Hepatocyte (in vitro differentiated cells): ENCODE data around the gene RAPGEF6. TPM values are rescaled to one million over a fixed set of nuclear protein-coding genes. Genes with fewer than 3 reads are reported as not detected.
A peak's percentile ranks its signal among the peaks of the same experiment; 100 is the strongest.
"Not testable (repeated sequence)": the region's sequence is repeated elsewhere in the genome, so short reads cannot be mapped to it uniquely, and the experiment has no call there.

Experiments
- DNase-seq: peaks from one replicate; pipeline ENCODE4 v3.0.0-alpha.2; 2016; ENCODE audit warnings: low spot score
- H2AFZ ChIP-seq: fragments of 200-600 bp; sonication (generic); 2 replicates; pipeline ENCODE4 v1.6.0; 2016; ENCODE audit warnings: antibody characterized with exemption, mild to moderate bottlenecking
- H3K27ac ChIP-seq: fragments of 200-600 bp; sonication (generic); 2 replicates; pipeline ENCODE4 v1.5.1; 2016; ENCODE audit warnings: mild to moderate bottlenecking
- H3K27me3 ChIP-seq: fragments of 200-600 bp; sonication (generic); 2 replicates; pipeline ENCODE4 v1.6.1; 2016
- H3K36me3 ChIP-seq: fragments of 200-600 bp; sonication (generic); replicated peaks from 2 replicates; pipeline ENCODE4 v1.5.1; 2016; ENCODE audit warnings: low read depth; ENCODE audit not compliant: insufficient read depth
- H3K4me1 ChIP-seq: fragments of 200-600 bp; sonication (generic); 2 replicates; pipeline ENCODE4 v1.5.1; 2016; ENCODE audit warnings: mild to moderate bottlenecking, moderate library complexity; ENCODE audit not compliant: insufficient read depth
- H3K4me2 ChIP-seq: fragments of 200-600 bp; sonication (generic); 2 replicates; pipeline ENCODE4 v1.6.0; 2016
- H3K4me3 ChIP-seq: fragments of 200-600 bp; sonication (generic); 2 replicates; pipeline ENCODE4 v1.5.1; 2016; ENCODE audit warnings: mild to moderate bottlenecking
- H3K79me2 ChIP-seq: fragments of 200-600 bp; sonication (generic); 2 replicates; pipeline ENCODE4 v1.6.0; 2017; ENCODE audit warnings: mild to moderate bottlenecking
- H3K9me2 ChIP-seq: fragments of 200-600 bp; sonication (generic); replicated peaks from 2 replicates; pipeline ENCODE4 v1.6.0; 2017; ENCODE audit warnings: mild to moderate bottlenecking; ENCODE audit not compliant: insufficient read depth
- H3K9me3 ChIP-seq: fragments of 200-600 bp; sonication (generic); 2 replicates; pipeline ENCODE4 v1.5.1; 2016; ENCODE audit warnings: low read depth, mild to moderate bottlenecking
- H4K20me1 ChIP-seq: fragments of 200-600 bp; sonication (generic); 2 replicates; pipeline ENCODE4 v1.6.0; 2016; ENCODE audit warnings: mild to moderate bottlenecking; ENCODE audit not compliant: insufficient read depth, poor library complexity, severe bottlenecking
- EZH2 ChIP-seq: fragments of 200-600 bp; sonication (generic); IDR thresholded peaks from 2 replicates; pipeline ENCODE4 v1.6.1; 2016; ENCODE audit warnings: antibody characterized with exemption, mild to moderate bottlenecking, borderline replicate concordance
- EZH2phosphoT487 ChIP-seq: fragments of 200-600 bp; sonication (generic); IDR thresholded peaks from one replicate; pipeline ENCODE4 v1.6.1; 2018; ENCODE audit warnings: antibody characterized with exemption, mild to moderate bottlenecking, low read depth, moderate library complexity; ENCODE audit not compliant: unreplicated experiment, severe bottlenecking
- WGBS: methylation state at CpG from one replicate; pipeline ENCODE4 v1.1.6; 2016; ENCODE audit warnings: low lambda C conversion rate; ENCODE audit errors: missing lambda C conversion rate; 5-methylcytosine and 5-hydroxymethylcytosine counted together
- polyA plus RNA-seq: library from polyadenylated mRNA; unstranded; fragments of >200 nt; fragmentation: Nextera tagmentation; extraction: Ambion mirVana; gene quantifications from 2 replicates; pipeline ENCODE4 v1.2.1, GENCODE V29; 2016
- total RNA-seq: library from RNA; depleted of rRNA; stranded (reverse); fragments of >200 nt; gene quantifications from 2 replicates; pipeline ENCODE4 v1.2.3, GENCODE V29; 2014
- TF ChIP-seq, protein P1 (sequence below): fragments of 200-600 bp; sonication (generic); IDR thresholded peaks from 2 replicates; pipeline ENCODE4 v1.5.1; 2016; ENCODE audit warnings: antibody characterized with exemption, mild to moderate bottlenecking; ENCODE audit not compliant: poor library complexity

The RAPGEF6 gene
- total and polyA plus RNA-seq, 2 experiments from 2014 or later, result 4.7 to 13.3 TPM

DNA sequence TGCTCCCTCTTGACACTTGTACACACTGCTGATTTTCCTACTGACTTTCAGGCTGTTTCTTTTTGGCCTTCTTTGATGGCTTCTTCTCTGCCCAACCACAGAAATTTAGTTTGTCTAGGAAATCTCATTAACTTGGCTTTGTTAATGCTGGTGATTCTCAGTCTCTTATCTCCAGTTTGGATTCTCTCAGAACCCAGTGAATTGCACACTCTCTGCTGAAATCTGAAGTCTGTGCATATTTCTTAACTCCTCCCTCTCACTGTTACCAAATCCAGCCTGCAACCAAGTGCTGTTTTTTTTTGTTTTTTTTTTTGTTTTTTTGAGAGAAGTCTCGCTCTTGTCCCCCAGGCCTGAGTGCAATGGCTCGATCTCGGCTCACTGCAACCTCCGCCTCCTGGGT, 254.0 kb downstream of the RAPGEF6 start:
- Histone ChIP-seq H3K4me1 (peaks cover 9% of the 10 kb centered on the region), H3K36me3 (no peaks in the 10 kb centered on the region), H3K9me2 (no peaks in the 10 kb centered on the region), H3K27ac (no peak overlapping the region), H3K4me2 (no peak overlapping the region), H3K27me3 (no peaks in the 10 kb centered on the region), H2AFZ (no peak overlapping the region), H3K4me3 (no peak overlapping the region), H4K20me1 (no peaks in the 10 kb centered on the region), H3K79me2 (peaks cover 43% of the 10 kb centered on the region), H3K9me3 (no peaks in the 10 kb centered on the region)
- 97% methylated on average over 4 of the region's 4 CpGs for WGBS
- no peak for DNase-seq
- TF ChIP-seq EZH2phosphoT487, result no peak
- TF ChIP-seq, protein P1, sequence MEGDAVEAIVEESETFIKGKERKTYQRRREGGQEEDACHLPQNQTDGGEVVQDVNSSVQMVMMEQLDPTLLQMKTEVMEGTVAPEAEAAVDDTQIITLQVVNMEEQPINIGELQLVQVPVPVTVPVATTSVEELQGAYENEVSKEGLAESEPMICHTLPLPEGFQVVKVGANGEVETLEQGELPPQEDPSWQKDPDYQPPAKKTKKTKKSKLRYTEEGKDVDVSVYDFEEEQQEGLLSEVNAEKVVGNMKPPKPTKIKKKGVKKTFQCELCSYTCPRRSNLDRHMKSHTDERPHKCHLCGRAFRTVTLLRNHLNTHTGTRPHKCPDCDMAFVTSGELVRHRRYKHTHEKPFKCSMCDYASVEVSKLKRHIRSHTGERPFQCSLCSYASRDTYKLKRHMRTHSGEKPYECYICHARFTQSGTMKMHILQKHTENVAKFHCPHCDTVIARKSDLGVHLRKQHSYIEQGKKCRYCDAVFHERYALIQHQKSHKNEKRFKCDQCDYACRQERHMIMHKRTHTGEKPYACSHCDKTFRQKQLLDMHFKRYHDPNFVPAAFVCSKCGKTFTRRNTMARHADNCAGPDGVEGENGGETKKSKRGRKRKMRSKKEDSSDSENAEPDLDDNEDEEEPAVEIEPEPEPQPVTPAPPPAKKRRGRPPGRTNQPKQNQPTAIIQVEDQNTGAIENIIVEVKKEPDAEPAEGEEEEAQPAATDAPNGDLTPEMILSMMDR, result no peak
- no peak for TF ChIP-seq EZH2

DNA sequence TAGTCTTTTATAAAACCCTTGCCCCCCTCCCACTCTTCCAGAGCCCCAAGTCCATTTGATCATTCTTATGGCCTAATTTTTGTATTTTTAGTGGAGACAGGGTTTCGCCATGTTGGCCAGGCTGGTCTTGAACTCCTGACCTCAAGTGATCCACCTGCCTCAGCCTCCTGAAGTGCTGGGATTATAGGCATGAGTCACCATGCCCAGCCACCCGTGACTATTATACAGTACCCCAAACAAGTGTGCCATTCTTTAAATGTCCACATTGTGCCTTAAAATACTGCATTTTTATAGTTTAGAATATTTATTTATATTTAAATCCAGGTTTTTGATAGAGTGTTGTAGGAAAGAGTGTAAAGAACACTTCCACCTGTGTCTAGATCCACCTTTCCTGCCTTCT, 254.8 kb downstream of the RAPGEF6 start:
- H4K20me1 ChIP-seq, H3K27me3 ChIP-seq, H2AFZ ChIP-seq, H3K4me3 ChIP-seq, H3K9me3 ChIP-seq, H3K4me2 ChIP-seq, H3K4me1 ChIP-seq, H3K9me2 ChIP-seq, DNase-seq, H3K36me3 ChIP-seq: not testable (repeated sequence)
- 77% methylated on average over 2 of the region's 2 CpGs for WGBS
- H3K27ac ChIP-seq, result peak overlapping the region; percentile 50
- peaks cover 47% of the 10 kb centered on the region for H3K79me2 ChIP-seq

DNA sequence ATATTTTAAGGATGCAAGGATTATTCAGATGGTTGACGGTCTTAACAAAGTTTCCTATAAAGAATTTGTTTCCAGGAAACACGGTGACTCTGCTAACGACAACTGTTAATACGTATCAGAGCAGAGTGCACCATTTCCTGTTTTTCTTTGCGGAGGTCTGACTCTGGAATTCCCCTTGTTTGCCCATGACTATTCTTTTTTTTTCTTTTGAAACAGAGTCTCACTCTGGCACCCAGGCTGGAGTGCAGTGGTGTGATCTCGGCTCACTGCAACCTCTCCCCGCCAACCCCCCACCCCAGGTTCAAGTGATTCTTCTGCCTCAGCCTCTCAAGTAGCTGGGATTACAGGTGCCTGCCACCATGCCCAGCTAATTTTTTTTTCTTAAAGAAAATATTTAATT, 255.3 kb downstream of the RAPGEF6 start:
- H3K27ac ChIP-seq, result peak overlapping the region; percentile 50
- H3K4me2 ChIP-seq, result peak overlapping the region; percentile 2
- WGBS, result 60% methylated on average over 7 of the region's 7 CpGs
- peak; percentile 11 for DNase-seq
- no peak overlapping the region for H3K4me3 ChIP-seq
- H4K20me1 ChIP-seq, result no peaks in the 10 kb centered on the region
- no peak overlapping the region for H2AFZ ChIP-seq
- peaks cover 47% of the 10 kb centered on the region for H3K79me2 ChIP-seq
- H3K4me1 ChIP-seq, result peaks cover 9% of the 10 kb centered on the region
- H3K9me2 ChIP-seq, result no peaks in the 10 kb centered on the region
- H3K27me3 ChIP-seq, result no peaks in the 10 kb centered on the region
- no peaks in the 10 kb centered on the region for H3K9me3 ChIP-seq
- TF ChIP-seq EZH2phosphoT487, result no peak
- TF ChIP-seq, protein P1, result no peak
- no peak for TF ChIP-seq EZH2
- H3K36me3 ChIP-seq, result no peaks in the 10 kb centered on the region

DNA sequence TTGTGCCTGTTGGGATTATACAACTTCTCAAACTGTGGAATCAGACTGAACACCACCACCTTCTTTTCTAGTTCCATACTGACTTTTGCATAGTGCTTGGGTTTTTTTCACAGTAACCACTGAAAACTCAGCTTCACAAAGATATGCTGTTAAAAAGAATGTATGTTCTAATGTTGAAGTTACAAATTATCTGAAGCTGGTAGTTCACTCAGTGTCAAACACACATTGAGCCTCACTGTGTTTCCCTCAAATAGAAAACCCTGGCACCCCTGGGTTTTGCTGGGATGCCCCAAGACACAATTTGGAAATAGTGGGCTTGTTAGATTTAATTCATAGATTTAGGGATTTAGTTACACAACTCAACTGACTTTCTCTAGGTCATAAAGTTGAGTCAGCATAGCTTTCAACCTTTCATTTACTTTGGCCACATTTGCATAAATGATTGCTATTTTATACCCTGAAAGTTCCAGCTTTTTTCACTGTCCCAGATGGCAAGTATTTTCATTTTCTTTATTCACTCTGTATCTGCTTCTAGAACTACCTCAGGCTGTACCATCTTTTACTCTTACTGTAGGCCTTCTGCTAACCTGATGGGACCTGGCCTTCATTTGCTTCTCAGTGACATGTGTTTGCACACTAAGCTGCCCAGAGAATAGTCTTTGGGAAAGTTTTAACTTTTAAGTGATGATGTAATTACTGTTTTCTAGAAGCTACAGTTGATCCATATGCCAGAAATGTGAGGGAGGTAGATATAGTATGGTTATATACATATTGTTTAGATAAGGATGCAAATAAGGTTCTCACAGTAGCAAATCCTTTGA, 256.1 kb downstream of the RAPGEF6 start:
- H3K79me2 ChIP-seq, result peaks cover 43% of the 10 kb centered on the region
- DNase-seq, result no peak
- peaks cover 9% of the 10 kb centered on the region for H3K4me1 ChIP-seq
- peak overlapping the region; percentile 50 for H3K27ac ChIP-seq
- no peaks in the 10 kb centered on the region for H3K36me3 ChIP-seq
- H3K27me3 ChIP-seq, result no peaks in the 10 kb centered on the region
- no peaks in the 10 kb centered on the region for H3K9me3 ChIP-seq
- TF ChIP-seq, protein P1, result no peak
- TF ChIP-seq EZH2phosphoT487 (no peak), EZH2 (no peak)
- H3K4me2 ChIP-seq, result peak overlapping the region; percentile 2
- no peaks in the 10 kb centered on the region for H4K20me1 ChIP-seq
- H3K9me2 ChIP-seq, result no peaks in the 10 kb centered on the region
- H2AFZ ChIP-seq, result no peak overlapping the region
- no peak overlapping the region for H3K4me3 ChIP-seq
